G401.6 (cell line): ENCODE data around the gene ASIC5.

Source experiments
- FAIRE-seq: peaks from 2 replicates; lab custom pipeline; 2012; peaks lifted over from hg19 to GRCh38; lab: Jason Lieb, UNC

The ASIC5 gene

GRCh38 chr4:155879767-155880166, 13.7 kb upstream of the ASIC5 start:
- no peak for FAIRE-seq

- FAIRE-seq: no peak
Observed at GRCh38 chr4:155878611-155879010, 12.5 kb upstream of the ASIC5 start.

GRCh38 chr4:155877971-155878370, 11.9 kb upstream of the ASIC5 start:
- no peak for FAIRE-seq

GRCh38 chr4:155875878-155876277, 9.8 kb upstream of the ASIC5 start:
- no peak for FAIRE-seq

GRCh38 chr4:155855897-155856296, 10.2 kb downstream of the ASIC5 start:
- FAIRE-seq: no peak

- FAIRE-seq: no peak
Observed at GRCh38 chr4:155854582-155855226, 11.4 kb downstream of the ASIC5 start.

- no peak for FAIRE-seq
Observed at GRCh38 chr4:155853189-155853588, 12.9 kb downstream of the ASIC5 start.

GRCh38 chr4:155849042-155849441, 17.0 kb downstream of the ASIC5 start:
- no peak for FAIRE-seq

- no peak for FAIRE-seq
Observed at GRCh38 chr4:155846929-155847328, 19.1 kb downstream of the ASIC5 start.

- FAIRE-seq: no peak
Observed at GRCh38 chr4:155842080-155842479, 24.0 kb downstream of the ASIC5 start.

GRCh38 chr4:155837203-155837796, 28.8 kb downstream of the ASIC5 start:
- no peak for FAIRE-seq

- no peak for FAIRE-seq
Observed at GRCh38 chr4:155832664-155833063, 33.4 kb downstream of the ASIC5 start.

- FAIRE-seq: no peak
Observed at GRCh38 chr4:155828628-155829027, 37.4 kb downstream of the ASIC5 start.

- no peak for FAIRE-seq
Observed at GRCh38 chr4:155822572-155822971, 43.5 kb downstream of the ASIC5 start.

- FAIRE-seq: no peak
Observed at GRCh38 chr4:155820887-155821518, 45.1 kb downstream of the ASIC5 start.

GRCh38 chr4:155819066-155819465, 47.0 kb downstream of the ASIC5 start:
- FAIRE-seq: no peak

- no peak for FAIRE-seq
Observed at GRCh38 chr4:155818639-155819038, 47.4 kb downstream of the ASIC5 start.

- no peak for FAIRE-seq
Observed at GRCh38 chr4:155811083-155811482, 55.0 kb downstream of the ASIC5 start.

- peak; percentile 92 for FAIRE-seq
Observed at GRCh38 chr4:155809835-155810234, 56.2 kb downstream of the ASIC5 start.

- FAIRE-seq: no peak
Observed at GRCh38 chr4:155807021-155807420, 59.1 kb downstream of the ASIC5 start.

- no peak for FAIRE-seq
Observed at GRCh38 chr4:155805016-155805415, 61.1 kb downstream of the ASIC5 start.

- FAIRE-seq: no peak
Observed at GRCh38 chr4:155802190-155802959, 63.7 kb downstream of the ASIC5 start.
